HG02610 (cell line): ENCODE measurements around the gene TXNRD3.
"Not testable (repeated sequence)": the region's sequence is repeated elsewhere in the genome, so short reads cannot be mapped to it uniquely, and the experiment has no call there.

ENCODE experiments used
- ATAC-seq: cut with Tn5 transposase; IDR thresholded peaks from one replicate; pipeline ENCODE4 v1.9.1; 2021; ENCODE audit warnings: mild to moderate bottlenecking, moderate library complexity; ENCODE audit not compliant: unreplicated experiment

Gene TXNRD3

DNA sequence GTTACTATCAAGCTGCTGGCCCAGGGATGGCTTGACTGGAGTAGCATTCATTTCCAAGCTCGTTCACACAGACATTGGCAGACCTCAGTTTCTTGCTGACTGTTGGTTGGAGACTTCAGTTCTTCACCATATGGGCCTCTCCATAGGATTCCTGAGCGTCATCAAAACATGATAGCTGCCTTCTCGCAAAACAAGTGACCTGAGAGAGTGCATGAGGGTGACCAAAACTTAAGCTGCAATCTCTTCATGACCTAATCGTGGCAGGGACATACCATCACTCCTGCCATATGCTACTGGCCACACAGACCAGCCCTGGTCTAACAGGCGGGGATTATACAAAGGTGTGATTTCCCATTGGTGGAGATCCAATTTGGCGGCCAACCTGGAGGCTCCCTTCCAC lies 50.2 kb downstream of the TXNRD3 start:
- ATAC-seq, result no peak

DNA sequence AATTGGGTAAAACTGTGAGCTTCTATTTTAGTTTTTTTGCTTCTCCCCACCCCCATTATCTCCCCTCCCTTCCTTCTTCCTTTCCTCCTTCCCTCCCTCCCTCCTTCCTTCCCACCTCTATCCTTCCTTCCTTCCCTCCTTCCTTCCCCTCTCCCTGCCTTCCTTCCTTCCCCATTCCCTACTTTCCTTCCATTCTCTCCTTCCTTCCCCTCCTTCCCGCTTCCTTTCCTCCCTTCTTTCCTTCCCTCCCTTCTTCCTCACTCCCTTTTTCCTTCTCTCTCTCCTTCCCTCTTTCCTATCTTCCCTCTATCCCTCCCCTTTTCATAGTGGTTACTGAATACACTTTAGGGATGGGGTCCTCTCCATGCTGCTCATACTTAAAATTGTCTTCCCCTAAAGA lies 55.8 kb downstream of the TXNRD3 start:
- no peak for ATAC-seq

DNA sequence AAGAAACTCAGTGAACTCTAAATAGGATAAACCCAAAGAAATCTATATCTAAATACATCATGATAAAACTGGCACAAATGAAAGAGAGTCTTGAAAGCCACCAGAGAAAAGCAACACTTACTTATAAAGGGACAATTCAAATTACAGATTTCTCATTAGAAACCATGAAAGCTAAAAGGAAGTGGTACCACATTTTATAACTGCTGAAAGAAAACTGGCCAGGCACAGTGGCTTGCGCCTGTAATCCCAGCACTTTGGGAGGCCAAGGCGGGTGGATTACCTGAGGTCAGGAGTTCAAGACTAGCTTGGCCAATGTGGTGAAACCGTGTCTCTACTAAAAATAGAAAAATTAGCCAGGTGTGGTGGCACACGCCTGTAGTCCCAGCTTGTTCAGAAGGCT lies 59.4 kb downstream of the TXNRD3 start:
- ATAC-seq, result not testable (repeated sequence)

DNA sequence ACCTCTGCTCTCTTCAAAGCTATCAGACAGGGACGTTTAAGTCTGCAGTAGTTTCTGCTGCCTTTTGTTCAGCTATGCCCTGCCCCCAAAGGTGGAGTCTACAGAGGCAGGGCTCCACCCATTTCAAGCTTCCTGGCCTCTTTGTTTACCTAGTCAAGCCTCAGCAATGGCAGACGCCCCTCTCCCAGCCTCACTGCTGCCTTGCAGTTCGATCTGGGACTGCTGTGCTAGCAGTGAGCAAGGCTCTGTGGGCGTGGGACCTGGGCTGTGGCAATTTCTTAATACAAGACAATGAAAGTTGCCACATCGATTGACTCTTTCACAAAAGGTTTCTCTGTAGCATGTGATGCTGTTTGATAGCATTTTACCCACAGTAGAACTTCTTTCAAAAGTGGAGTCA lies 63.4 kb downstream of the TXNRD3 start:
- not testable (repeated sequence) for ATAC-seq

DNA sequence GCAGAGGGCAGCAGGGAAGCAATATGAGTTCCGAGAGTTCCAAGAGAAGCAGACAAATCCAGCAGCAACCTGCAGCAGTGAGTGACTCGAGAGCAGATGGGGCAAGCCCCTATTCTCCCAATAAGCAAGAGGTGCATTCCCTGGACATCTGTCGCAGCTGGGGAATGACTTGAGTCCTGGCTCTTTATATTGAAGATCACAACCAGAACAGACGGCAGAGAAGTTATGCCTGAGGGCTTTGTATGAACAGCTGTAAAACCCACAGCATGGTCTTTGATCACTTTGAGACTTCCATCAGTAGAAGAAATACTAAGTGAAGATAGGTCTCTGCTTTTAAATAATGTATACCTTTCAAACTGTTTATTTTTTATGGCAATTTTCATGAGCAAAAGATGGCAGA lies 72.6 kb downstream of the TXNRD3 start:
- no peak for ATAC-seq

DNA sequence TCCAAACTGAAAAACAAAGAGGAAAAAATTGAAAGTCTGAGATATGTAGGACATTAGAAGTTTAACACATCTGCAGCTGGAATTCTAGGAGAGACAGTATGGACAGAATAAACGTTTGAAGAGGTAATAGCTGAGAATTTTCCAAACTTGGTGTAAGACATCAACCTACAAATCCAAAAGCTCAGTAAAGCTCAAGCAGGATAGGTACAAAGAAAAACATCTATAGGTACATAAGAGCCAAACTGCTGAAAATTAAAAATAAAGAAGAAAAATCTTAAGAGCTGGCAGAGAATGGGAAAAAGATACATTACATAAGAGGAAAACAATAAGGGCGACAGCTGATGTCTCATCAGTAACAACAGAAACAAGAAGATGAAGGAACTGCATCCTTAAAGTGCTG lies 73.4 kb downstream of the TXNRD3 start:
- no peak for ATAC-seq

DNA sequence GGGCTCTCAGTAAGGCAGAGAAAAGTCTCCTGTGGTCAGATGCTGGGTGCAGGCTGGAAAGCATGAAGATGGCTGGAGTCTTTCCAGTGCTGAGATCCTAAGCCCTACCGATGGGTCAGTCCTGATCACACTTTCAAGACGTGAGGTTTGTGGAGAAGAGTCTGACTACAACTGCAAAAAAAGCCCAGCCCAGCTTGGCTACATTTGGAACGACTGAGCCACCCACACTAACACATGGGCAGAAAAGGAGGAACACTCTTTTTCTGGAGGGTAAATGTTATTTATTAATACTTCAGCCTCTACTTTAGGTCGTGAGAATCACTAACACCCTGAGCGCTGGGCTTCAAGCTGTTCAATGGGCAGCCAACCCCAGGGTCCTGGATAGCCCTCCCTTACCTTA lies 74.2 kb downstream of the TXNRD3 start:
- ATAC-seq, result no peak

DNA sequence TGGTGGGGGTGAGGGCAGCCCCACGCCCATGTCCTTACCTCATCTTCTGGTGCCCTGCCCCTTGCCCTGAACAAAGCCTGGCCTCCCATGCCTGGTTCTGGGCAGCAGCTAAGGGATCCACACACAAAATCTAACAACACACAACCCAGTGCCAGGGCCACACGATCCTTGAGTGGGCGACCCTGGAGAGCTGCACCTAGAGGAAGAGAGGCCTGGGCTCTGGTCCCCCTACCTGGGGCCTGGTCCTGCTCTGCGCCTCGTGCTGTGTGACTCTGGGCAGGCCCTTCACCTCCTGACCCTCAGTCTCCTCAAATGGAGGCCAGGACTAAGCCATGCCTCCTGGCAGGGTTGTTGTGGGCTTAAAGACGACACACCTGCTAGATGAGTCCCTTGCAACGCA lies 76.2 kb downstream of the TXNRD3 start:
- ATAC-seq, result no peak

DNA sequence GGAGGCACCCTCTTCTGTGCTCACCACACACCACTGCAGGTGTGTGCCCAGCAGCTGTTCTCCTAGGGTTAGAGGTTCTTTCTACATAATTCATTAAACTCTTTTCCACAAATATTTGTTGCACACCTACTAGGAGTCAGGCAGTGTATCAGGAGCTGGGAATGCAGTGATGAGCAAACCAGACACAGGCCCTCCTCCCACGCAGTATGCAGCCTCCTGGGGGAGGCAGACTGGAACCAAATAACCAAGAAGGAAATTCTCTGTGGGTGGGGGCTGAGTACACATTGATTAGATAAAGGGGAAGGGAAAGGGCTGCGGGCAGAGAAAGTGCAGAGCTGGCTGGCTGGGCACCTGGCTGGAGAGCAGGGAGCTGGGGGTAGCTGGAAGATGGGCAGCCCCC lies 77.7 kb downstream of the TXNRD3 start:
- ATAC-seq, result no peak

DNA sequence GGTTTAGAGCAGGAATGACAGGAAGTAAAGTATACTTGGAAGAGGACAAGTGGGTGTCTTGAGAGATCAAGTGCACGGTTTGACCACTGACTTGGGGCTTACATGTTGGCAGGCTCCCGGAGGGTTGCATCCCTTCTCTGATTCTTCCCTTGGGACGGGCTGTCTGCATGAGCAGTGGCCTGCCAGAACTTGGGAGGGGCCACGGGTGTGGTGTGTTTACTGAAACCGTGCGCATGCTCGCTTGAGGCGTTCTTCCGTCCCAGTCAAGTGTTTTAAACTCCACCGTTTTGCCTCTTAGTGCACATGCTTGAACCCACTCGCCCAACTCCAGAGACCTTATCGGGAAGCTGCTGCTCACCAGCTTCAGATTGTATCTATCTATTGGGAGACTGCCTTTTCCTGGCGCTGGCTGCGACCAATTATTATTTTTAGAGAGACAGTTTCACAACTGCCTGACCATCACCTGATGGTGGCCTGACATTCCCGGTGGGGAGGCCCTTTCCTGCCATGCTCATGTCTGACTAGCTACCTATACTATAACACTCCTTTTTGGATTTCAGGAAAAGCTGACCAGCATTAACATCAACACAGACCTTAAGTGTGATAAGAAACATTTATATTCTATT lies 81.3 kb downstream of the TXNRD3 start:
- no peak for ATAC-seq

DNA sequence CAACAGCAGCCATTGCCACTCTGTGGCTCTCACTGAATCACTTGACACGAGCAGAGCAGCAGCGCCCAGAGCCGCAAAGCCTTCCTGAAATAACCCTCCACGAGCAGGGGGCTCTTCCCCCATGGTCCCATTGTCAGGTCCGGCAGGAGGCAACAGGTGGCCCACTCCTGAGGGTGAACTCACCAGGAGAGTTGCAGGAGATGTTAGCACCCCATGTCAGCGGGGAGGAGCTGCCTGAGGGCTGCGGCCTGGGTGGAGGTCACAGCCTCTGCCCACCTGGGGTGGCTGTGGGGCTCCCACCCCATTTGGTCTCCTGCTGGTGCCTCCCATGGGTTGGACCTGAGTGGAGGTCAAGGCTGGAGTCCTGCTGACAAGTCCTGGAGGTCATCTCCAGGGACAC lies 83.8 kb downstream of the TXNRD3 start:
- no peak for ATAC-seq

DNA sequence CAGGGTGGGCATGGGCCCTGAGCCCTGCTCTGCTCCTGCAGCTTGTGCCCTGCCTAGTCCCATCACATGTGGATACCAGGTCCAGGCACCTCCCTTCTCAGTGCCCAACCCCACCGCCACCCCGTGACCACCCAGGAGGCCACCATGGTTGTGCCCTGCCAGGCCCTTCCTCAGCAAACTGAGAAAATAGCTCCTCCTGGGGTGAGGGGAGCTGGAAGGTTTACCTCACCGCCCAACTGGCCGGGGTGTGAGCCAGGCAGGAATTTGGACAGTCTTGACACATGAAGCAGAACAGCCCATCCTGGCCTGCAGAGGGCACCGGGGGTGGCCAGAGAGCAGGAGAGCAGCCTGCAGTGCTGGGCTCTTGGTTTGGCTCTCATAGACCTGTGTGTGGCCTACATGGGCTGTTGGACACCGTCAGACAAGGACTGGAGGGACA lies 84.8 kb downstream of the TXNRD3 start:
- ATAC-seq, result no peak

DNA sequence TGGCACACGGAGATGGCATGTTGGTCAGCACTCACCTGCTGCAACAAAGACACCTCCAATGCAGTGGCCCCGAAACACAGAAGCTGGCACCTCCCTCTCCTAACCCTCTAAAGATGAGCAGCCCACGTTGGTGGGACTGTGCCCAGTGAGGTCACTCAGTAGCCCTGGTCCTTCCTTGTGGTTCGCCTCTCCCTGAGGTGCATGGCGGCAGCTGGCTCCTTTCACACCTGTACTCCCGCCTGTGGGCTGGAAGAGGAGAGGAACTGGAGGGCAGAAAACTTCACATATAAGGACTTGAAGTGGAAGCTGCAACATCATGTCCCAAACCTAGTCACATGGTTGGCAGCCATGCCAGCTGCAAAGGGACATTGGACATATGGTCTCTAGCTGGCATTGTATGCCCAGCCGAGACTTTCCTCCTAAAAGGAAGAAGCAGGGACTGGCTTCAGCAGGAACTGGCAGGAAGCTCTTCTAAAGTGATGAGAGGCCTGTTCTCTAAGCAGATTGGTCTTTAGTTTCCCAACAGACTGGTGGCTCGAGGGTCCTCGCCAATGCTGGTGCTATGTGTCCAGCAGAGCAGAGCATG lies 85.4 kb downstream of the TXNRD3 start:
- no peak for ATAC-seq

DNA sequence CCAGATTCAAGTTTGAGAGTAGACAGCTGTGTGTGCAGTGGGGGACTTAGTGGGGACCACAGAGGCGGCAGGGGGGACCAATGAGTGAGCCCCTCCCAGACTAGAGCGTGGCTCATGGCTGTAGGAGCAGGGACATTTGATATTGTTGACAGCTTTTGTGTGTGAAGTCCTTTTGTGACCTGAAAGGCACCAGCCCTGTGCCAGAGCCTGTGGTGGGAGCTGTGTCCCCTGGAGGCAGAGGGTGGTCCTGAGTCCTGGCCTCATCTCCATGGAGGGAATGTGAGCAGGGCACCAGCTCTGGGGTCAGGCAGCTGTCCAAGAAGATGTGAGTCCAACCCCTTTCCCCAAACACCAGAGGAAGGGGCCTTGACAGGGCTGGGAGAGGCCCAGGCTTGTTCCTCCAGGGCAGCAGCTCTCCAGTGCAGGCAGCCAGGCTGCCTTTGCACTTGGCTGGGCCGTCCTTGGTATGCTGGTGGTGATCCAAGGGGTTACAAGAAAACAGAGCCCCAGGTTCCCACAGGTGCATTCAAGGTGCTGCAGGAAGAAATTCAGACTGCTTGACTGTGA lies 86.1 kb downstream of the TXNRD3 start:
- no peak for ATAC-seq

DNA sequence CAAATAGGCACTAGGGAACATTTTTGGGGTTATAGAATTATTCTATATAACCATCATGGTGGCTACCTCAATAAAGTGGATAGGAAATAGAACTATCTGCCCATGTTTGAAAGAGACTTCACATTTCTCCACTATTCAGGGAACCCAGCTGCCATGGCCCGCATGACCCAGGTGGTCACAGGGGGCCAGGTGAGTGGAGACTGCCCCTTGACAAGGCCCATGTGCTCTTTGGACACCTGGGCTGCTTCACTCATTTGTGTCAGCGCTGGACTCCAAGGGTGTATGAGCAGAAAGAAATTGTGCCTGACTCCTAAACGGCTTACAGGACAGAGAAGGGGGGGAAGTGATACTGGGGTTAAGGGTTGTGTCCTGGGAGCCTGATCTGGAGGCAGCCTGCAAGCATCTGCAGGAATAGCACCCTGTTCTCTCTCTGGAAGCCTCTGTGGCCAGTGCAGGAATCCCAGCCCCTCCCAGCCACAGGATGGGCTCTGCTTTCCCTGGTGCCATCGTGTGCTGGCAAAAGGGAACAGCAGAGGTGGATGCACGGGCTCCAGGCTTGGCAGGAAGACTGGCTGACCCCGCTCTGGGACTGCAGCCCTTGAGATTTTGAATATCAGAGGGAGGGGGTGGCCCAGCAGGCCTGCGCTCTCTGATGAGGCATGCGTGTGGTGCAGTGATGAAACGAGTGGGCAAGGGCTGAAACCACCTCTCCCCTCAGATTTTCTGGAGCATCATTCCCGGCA lies 87.1 kb downstream of the TXNRD3 start:
- ATAC-seq, result no peak

DNA sequence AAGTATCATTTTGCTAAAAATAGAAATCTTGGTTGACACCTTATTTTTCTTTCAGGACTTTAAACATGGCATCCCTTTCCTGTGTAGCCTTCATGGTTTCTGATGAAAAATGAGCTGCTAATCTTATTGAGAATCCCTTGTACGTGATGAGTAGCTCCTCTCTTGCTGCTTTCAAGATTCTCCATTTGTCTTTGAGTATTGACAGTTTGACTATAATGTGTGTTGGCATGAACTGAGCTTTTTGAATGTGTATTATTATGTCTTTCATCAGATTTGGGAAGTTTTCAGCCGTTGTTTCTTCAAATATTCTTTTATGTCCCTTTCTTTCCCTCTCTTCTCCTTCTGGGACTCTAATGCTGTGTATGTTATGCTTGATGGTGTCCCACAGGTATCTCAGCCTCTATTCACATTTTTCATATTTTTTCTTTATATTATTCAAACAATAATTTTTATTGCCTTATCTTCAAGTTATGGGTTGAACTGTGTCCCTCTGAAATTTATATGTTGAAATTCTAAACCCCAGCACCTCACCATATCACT lies 92.1 kb downstream of the TXNRD3 start:
- no peak for ATAC-seq

DNA sequence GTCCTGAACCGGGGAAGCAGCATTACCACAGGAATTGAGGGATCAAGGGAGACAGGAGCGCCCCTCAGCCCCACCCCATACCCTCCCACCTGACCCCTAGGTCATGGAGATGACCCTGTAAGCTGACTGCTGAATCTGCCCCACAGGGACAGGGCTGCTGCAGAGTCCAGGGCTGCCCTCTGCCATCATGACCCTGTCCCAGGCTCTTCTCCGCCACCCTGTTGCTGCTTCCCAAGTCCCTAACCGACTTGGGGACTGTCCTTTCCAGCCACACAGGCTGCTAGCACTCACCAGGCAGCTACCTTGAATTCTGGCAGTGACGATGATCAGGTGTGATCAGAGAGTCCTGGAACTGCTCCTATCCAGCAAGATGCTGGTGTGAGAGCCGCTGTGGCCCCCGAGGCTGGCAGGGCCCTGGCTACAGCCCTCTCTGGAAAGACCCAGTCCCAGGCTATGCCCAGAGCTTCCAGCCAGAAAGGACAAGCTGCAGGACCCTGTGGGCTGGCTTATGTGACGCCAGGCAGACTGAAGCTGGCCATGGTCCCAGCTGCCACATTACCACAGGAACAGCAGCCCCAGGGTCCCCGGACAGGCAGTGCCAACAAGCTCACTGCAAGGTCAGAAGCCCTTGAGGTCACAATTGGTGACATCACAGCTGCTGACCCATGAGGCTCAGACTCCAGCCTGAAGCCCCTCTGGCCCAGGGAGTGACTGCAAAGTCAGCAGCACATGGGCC lies 96.4 kb downstream of the TXNRD3 start, which contains the start of gene C3orf22:
C3orf22 (minus strand) TSS at position 597 of the 736 bp plus-strand sequence. CDS start 5,542 bp downstream, outside the sequence.
- ATAC-seq, result no peak

DNA sequence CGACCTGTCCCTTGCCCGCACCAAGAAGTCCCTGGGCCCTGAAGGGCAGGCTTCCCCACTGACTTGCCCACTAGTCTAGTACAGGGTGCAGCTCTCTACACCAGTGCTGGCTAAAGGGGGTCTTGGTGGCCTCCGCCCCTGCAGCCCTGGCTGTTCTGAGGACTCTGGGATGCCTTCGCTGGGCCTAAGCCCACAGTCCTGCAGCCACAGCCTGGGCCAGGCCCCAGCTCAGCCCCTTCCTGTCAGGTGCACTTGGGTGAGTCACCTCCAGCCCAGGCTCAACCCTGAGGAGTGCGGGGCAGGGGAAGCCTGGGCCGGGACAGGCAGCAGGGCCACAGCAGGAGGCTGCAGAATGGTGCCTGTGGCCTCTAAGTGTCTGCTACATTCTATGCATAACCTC lies 97.2 kb downstream of the TXNRD3 start:
- no peak for ATAC-seq

DNA sequence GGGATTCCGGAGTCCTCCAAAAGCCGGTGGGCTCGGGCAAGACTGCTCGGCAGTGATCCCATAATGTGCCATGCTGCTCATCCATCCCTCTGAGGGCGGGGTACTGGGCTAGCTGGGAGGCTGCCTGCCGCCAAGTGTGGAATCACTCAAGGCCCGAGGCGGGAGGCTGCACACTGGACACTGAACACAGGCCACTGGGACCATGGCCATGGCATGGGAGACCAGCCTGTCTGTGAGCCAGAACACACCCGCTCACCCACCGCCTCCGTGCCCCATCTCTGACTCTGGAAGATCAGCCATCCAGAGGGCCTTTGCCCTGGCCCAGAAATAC lies 97.5 kb downstream of the TXNRD3 start:
- ATAC-seq, result no peak
